MCF 10A (cell line): ENCODE measurements around the gene ATOSB. TPM values are rescaled to one million over a fixed set of nuclear protein-coding genes. Genes with fewer than 3 reads are reported as not detected.

Source experiments
- BruUV-seq: library from RNA; stranded (reverse); fragments of 400-500 nt; replicated peaks from 2 replicates; lab custom pipeline; 2021; lab: Mats Ljungman, UMichigan
- CTCF ChIA-PET: fragments of 300-600 bp; sonication (Branson Sonifier 250); formaldehyde crosslinking; extraction: SDS; loops from one replicate; lab custom pipeline; 2021; ENCODE audit warnings: antibody characterized with exemption, inconsistent platforms; lab: Yijun Ruan, JAX
- POLR2A ChIA-PET: fragments of 300-600, 350-650 bp; sonication (Branson Sonifier 250); formaldehyde crosslinking; extraction: SDS; loops from one replicate; lab custom pipeline; 2020; ENCODE audit warnings: antibody characterized with exemption, inconsistent platforms; lab: Yijun Ruan, JAX
- DNase-seq: peaks from one replicate; pipeline ENCODE4 v3.0.0-alpha.2; 2018; ENCODE audit not compliant: unreplicated experiment
- H3K27ac Mint-ChIP-seq: one replicate; pipeline ENCODE4 v1.8.0; 2022; ENCODE audit warnings: mild to moderate bottlenecking, low read depth, mixed read lengths; ENCODE audit not compliant: unreplicated experiment
- H3K27me3 Mint-ChIP-seq: one replicate; pipeline ENCODE4 v1.8.0; 2022; ENCODE audit warnings: mixed read lengths; ENCODE audit not compliant: insufficient read depth, unreplicated experiment
- H3K36me3 Mint-ChIP-seq: one replicate; pipeline ENCODE4 v1.8.0; 2022; ENCODE audit warnings: mild to moderate bottlenecking, moderate library complexity, mixed read lengths; ENCODE audit not compliant: insufficient read depth, unreplicated experiment
- H3K4me1 Mint-ChIP-seq: one replicate; pipeline ENCODE4 v1.8.0; 2022; ENCODE audit warnings: mixed read lengths; ENCODE audit not compliant: insufficient read depth, unreplicated experiment
- H3K4me3 Mint-ChIP-seq: one replicate; pipeline ENCODE4 v1.8.0; 2022; ENCODE audit warnings: mild to moderate bottlenecking, moderate library complexity, mixed read lengths; ENCODE audit not compliant: unreplicated experiment
- H3K9me3 Mint-ChIP-seq: one replicate; pipeline ENCODE4 v1.8.0; 2022; ENCODE audit warnings: mixed read lengths; ENCODE audit not compliant: unreplicated experiment
- intact Hi-C: fragments of 100-400 bp; cut with micrococcal nuclease; formaldehyde crosslinking; loops from 2 replicates; pipeline ENCODE4 v1.14.1; 2022
- total RNA-seq: library from RNA; stranded (reverse); gene quantifications from 2 replicates; pipeline ENCODE4 v1.2.3, GENCODE V29; 2022
- TF ChIP-seq, protein P1 (sequence below): fragments of 200-600 bp; IDR thresholded peaks from one replicate; pipeline ENCODE4 v1.8.0; 2022; ENCODE audit warnings: antibody characterized with exemption, mild to moderate bottlenecking; ENCODE audit not compliant: unreplicated experiment

The ATOSB gene
- total RNA-seq, 1 experiment from 2014 or later, result 26.0 TPM

DNA sequence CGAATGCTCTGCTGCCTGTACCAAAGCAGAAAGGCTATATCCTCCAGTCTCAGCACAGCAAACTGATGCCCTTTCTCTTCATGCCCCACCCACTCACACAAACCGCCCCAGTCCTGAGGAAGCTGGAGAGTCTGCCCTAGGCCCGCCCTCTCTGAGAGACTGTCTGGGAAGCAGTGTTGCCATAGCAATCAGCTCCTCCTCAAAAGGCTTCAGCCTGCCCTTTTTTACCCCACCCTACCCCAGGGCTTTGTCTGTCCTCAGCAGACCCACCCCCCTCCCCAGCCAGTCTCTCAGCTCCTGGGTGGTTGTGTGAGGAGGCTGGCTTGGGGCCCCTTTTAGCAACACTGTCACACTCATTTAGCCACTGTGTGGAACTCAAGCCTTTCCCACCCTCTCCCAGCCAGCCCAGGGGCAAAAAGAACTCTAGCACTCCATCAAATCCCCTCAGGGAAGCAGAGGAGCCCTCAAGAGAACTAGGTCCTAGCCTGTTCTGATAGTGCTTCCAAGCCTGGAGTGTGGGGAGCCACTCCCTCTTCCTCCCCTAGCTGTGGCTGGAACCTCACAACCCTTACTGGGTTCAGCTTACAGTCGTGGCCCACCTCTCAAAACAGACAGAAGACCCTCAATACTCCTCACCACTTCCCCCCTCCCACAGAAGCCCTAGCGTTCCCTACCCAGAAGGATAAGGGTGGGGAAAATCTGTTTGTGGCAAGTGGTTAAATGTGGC is 1.4 kb downstream of the ATOSB start:
- peaks cover 8% of the 10 kb centered on the region for H3K36me3 Mint-ChIP-seq
- ChIA-PET POLR2A (interaction anchor here (0.6 to 8.9 kb wide), 23 partner anchors 12 to 784 kb away, joined by 3 to 97 read pairs (median 4); partner anchors contain the start of genes CCDC107, FANCG, PIGO and RMRP), CTCF (interaction anchor here (0.6 to 4.7 kb wide), 8 partner anchors 18 to 498 kb away, joined by 3 to 31 read pairs (median 4); partner anchors contain the start of gene PIGO)
- H3K27me3 Mint-ChIP-seq, result no peaks in the 10 kb centered on the region
- no peaks in the 10 kb centered on the region for H3K9me3 Mint-ChIP-seq
- H3K4me3 Mint-ChIP-seq, result peak overlapping the region; percentile 88
- intact Hi-C loops, result loop anchor here (5.0 to 10.0 kb wide), 2 partner anchors 491 to 618 kb away; partner anchors contain the start of genes CREB3, TESK1 and TLN1
- peak overlapping the region; percentile 61 for H3K27ac Mint-ChIP-seq
- TF ChIP-seq, protein P1, sequence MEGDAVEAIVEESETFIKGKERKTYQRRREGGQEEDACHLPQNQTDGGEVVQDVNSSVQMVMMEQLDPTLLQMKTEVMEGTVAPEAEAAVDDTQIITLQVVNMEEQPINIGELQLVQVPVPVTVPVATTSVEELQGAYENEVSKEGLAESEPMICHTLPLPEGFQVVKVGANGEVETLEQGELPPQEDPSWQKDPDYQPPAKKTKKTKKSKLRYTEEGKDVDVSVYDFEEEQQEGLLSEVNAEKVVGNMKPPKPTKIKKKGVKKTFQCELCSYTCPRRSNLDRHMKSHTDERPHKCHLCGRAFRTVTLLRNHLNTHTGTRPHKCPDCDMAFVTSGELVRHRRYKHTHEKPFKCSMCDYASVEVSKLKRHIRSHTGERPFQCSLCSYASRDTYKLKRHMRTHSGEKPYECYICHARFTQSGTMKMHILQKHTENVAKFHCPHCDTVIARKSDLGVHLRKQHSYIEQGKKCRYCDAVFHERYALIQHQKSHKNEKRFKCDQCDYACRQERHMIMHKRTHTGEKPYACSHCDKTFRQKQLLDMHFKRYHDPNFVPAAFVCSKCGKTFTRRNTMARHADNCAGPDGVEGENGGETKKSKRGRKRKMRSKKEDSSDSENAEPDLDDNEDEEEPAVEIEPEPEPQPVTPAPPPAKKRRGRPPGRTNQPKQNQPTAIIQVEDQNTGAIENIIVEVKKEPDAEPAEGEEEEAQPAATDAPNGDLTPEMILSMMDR, result no peak
- TSS peak; percentile 86 for BruUV-seq
- H3K4me1 Mint-ChIP-seq, result peaks cover 55% of the 10 kb centered on the region
- DNase-seq, result peak; percentile 93

DNA sequence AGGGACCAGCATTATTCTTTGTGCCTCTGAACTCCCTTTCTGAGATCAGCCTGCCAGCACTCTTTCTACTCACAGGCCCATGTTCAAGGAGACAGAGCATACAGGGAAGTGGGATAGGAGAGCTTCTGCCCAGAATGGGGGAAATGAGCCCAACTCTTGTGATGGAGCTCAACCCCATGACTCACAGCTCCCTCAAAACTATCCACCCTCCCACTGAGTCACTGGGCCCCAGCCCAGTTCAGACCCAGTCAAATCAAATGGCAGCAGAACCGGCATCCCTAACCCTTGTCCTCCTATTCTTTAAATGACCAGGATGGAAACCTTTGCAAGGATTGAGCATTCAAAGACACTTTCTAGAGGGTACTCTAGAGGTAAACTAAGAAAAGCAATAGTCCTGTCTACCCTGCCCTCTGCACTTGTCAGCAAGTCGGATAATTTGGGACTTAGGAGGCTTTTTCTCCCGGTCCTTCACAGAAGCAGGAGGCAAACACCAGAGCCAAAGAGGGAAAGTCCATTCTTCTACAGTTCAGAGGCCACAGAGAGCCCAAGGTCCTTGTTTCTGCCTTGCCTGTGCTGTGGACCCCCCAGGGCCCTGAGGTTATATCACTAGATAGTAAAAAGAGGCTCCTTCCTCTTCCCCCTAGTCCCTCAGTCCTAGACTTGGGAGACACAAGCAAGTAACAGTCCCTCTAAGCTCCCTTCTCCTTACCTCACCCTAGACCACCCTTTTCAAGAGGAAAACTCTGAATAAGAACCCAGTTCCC is 3.2 kb downstream of the ATOSB start:
- Mint-ChIP-seq H3K4me3 (peak overlapping the region; percentile 87), H3K27me3 (no peaks in the 10 kb centered on the region), H3K27ac (peak overlapping the region; percentile 96), H3K36me3 (peaks cover 22% of the 10 kb centered on the region), H3K4me1 (peaks cover 56% of the 10 kb centered on the region), H3K9me3 (no peaks in the 10 kb centered on the region)
- ChIA-PET CTCF (interaction anchor here (0.6 to 3.0 kb wide), 5 partner anchors 9 to 618 kb away, joined by 3 to 23 read pairs (median 4); partner anchors contain the start of genes PIGO and STOML2), POLR2A (interaction anchor here (0.5 to 8.9 kb wide), 10 partner anchors 10 to 620 kb away, joined by 3 to 97 read pairs (median 4); partner anchors contain the start of genes CCDC107, CREB3, FANCG and RMRP)
- BruUV-seq, result no TSS peak
- intact Hi-C loops, result loop anchor here (5.0 to 10.0 kb wide), 2 partner anchors 492 to 620 kb away; partner anchors contain the start of genes CREB3, TESK1 and TLN1
- peak; percentile 35 for DNase-seq
- TF ChIP-seq, protein P1, result no peak

DNA sequence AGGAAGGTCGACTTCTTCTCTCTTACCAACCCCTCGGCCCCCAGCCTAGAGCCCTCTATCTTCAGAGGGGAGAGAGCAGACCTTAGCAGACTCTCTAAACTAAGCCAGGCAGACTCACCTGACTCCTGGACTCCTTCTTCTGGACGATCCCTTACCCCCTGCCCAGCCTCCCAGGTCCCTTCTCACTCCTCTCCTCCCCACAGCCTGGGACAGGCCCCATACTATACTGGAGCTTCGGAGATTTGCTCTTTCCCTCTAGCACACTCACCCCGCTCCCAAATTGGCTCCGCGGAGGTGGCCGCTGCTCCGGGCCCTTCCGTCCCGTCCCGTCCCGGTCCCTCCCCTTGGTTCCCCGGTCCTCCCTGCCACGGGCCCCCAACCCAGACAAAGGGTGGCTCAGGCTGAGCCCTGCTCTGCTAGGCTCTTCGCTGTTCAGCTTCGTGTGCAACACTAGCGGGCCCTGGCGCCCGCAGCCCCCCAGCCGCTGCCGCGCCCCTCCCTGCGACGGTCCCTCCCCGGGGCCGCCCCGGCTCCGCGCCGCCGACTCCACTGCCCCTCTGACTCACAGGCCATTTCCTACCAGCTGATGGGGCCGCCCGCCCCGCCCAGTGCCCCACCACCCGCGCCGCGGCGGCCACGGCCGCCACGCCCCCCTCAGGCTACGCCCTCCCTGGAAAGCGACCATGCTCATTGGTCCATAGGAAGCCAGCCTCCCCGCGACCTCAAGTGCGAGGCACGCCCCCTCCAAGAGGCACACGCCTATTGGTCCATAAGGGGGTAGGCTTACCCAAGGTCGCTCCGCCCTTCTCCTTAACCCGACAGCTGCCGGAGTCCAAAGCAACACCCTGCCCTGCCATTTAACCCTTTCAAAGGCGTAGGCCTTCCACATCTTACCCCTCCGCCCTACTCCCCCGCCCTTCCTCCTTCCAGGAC is 4.4 kb downstream of the ATOSB start:
- Mint-ChIP-seq H3K27me3 (no peaks in the 10 kb centered on the region), H3K36me3 (peaks cover 34% of the 10 kb centered on the region), H3K9me3 (no peaks in the 10 kb centered on the region), H3K4me3 (peak overlapping the region; percentile 87), H3K27ac (peak overlapping the region; percentile 96), H3K4me1 (peaks cover 50% of the 10 kb centered on the region)
- no TSS peak for BruUV-seq
- DNase-seq, result peak; percentile 98
- intact Hi-C loops, result loop anchor here (2.0 to 10.0 kb wide), 3 partner anchors 14 to 621 kb away; partner anchors contain the start of genes CREB3, PIGO, TESK1 and TLN1
- ChIA-PET CTCF (interaction anchor here (1.3 to 3.0 kb wide), 3 partner anchors 8 to 16 kb away, joined by 4 to 23 read pairs (median 8); partner anchors contain the start of genes PIGO and STOML2), POLR2A (interaction anchor here (0.7 to 8.9 kb wide), 13 partner anchors 9 to 621 kb away, joined by 3 to 97 read pairs (median 4); partner anchors contain the start of genes CCDC107, CREB3, FANCG and RMRP)
- TF ChIP-seq, protein P1, result no peak
